ENCODE measurements around the gene DACH1. TPM values are rescaled to one million over a fixed set of nuclear protein-coding genes. Genes with fewer than 3 reads are reported as not detected.

Gene DACH1
- polyA plus RNA-seq, 3 donors, result 0.03 to 0.69 (median 0.26) TPM

- H3K36me3 Mint-ChIP-seq, result no peaks in the 10 kb centered on the region
- no CpG with 5 or more reads among the region's 2 CpGs for WGBS (ENCODE audit: insufficient coverage)
- H3K4me1 Mint-ChIP-seq, result peaks cover 50% of the 10 kb centered on the region
- H3K27ac ChIP-seq (ENCODE audit: low read depth in 1 of 2, low read length in 2 of 2), result peak overlapping the region in 1 of 2 donors; percentile 60
- no peaks in the 10 kb centered on the region for H3K27me3 ChIP-seq (ENCODE audit: control insufficient read depth in 2 of 2, insufficient read depth in 2 of 2, low read length in 2 of 2)
- peak overlapping the region in 1 of 7 donors; percentile 46 for H3K27ac Mint-ChIP-seq
- H3K27me3 Mint-ChIP-seq (ENCODE audit: low read depth in 3 of 3), result no peaks in the 10 kb centered on the region
- H3K79me2 ChIP-seq (ENCODE audit: insufficient read depth, low read length), result peaks cover 27% of the 10 kb centered on the region
- H4K20me1 ChIP-seq (ENCODE audit: insufficient read depth, low read length), result no peaks in the 10 kb centered on the region
- intact Hi-C loops (cut with micrococcal nuclease), result no loop called here
- DNase-seq, result peak in 2 of 3 donors; percentile 10 to 27
- no peak overlapping the region for H3K4me3 Mint-ChIP-seq
- TF ChIP-seq, protein P1, sequence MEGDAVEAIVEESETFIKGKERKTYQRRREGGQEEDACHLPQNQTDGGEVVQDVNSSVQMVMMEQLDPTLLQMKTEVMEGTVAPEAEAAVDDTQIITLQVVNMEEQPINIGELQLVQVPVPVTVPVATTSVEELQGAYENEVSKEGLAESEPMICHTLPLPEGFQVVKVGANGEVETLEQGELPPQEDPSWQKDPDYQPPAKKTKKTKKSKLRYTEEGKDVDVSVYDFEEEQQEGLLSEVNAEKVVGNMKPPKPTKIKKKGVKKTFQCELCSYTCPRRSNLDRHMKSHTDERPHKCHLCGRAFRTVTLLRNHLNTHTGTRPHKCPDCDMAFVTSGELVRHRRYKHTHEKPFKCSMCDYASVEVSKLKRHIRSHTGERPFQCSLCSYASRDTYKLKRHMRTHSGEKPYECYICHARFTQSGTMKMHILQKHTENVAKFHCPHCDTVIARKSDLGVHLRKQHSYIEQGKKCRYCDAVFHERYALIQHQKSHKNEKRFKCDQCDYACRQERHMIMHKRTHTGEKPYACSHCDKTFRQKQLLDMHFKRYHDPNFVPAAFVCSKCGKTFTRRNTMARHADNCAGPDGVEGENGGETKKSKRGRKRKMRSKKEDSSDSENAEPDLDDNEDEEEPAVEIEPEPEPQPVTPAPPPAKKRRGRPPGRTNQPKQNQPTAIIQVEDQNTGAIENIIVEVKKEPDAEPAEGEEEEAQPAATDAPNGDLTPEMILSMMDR (IDR thresholded peaks at IDR 0.05), result no peak
- no peak overlapping the region for H3K9ac ChIP-seq (ENCODE audit: insufficient read depth, low read length, poor library complexity, severe bottlenecking)
- H3K4me3 ChIP-seq (replicated peaks in 1 of 3; ENCODE audit: low read depth in 2 of 3, low read length in 3 of 3), result no peak overlapping the region
- H3K4me1 ChIP-seq (ENCODE audit: control insufficient read depth in 1 of 2, insufficient read depth in 2 of 2, low read length in 2 of 2), result peaks cover 19 to 43% of the 10 kb centered on the region in 2 donors
- no peaks in the 10 kb centered on the region for H3K36me3 ChIP-seq (replicated peaks in 1 of 2; ENCODE audit: control insufficient read depth in 1 of 2, insufficient read depth in 2 of 2, low read length in 2 of 2)
- no peak overlapping the region for H2AFZ ChIP-seq (ENCODE audit: insufficient read depth, low read depth, low read length, poor library complexity, severe bottlenecking)
- peak overlapping the region; percentile 7 for H3K4me2 ChIP-seq (replicated peaks; ENCODE audit: extremely low read depth, low read length, poor library complexity, severe bottlenecking)
- H3K9me3 ChIP-seq (replicated peaks in 1 of 2; ENCODE audit: control insufficient read depth in 1 of 2, insufficient read depth in 1 of 2, low read length in 2 of 2), result no peaks in the 10 kb centered on the region
- H3K9me3 Mint-ChIP-seq, result no peaks in the 10 kb centered on the region
These were observed 63.9 kb downstream of the DACH1 start for GRCh38 chr13:71803066-71803465.

GRCh38 chr13:71801781-71802180, 65.2 kb downstream of the DACH1 start:
- Histone ChIP-seq H3K4me2 (replicated peaks; ENCODE audit: extremely low read depth, low read length, poor library complexity, severe bottlenecking) (no peak overlapping the region), H2AFZ (ENCODE audit: insufficient read depth, low read depth, low read length, poor library complexity, severe bottlenecking) (no peak overlapping the region), H3K27me3 (ENCODE audit: control insufficient read depth in 2 of 2, insufficient read depth in 2 of 2, low read length in 2 of 2) (no peaks in the 10 kb centered on the region), H4K20me1 (ENCODE audit: insufficient read depth, low read length) (no peaks in the 10 kb centered on the region), H3K9ac (ENCODE audit: insufficient read depth, low read length, poor library complexity, severe bottlenecking) (no peak overlapping the region), H3K36me3 (replicated peaks in 1 of 2; ENCODE audit: control insufficient read depth in 1 of 2, insufficient read depth in 2 of 2, low read length in 2 of 2) (no peaks in the 10 kb centered on the region), H3K4me1 (ENCODE audit: control insufficient read depth in 1 of 2, insufficient read depth in 2 of 2, low read length in 2 of 2) (peaks cover 22 to 48% of the 10 kb centered on the region in 2 donors), H3K79me2 (ENCODE audit: insufficient read depth, low read length) (peaks cover 27% of the 10 kb centered on the region), H3K9me3 (replicated peaks in 1 of 2; ENCODE audit: control insufficient read depth in 1 of 2, insufficient read depth in 1 of 2, low read length in 2 of 2) (no peaks in the 10 kb centered on the region), H3K27ac (ENCODE audit: low read depth in 1 of 2, low read length in 2 of 2) (peak overlapping the region in 1 of 2 donors; percentile 28), H3K4me3 (replicated peaks in 1 of 3; ENCODE audit: low read depth in 2 of 3, low read length in 3 of 3) (no peak overlapping the region)
- Mint-ChIP-seq H3K36me3 (no peaks in the 10 kb centered on the region), H3K9me3 (no peaks in the 10 kb centered on the region), H3K27me3 (ENCODE audit: low read depth in 3 of 3) (no peaks in the 10 kb centered on the region), H3K4me1 (peaks cover 55% of the 10 kb centered on the region), H3K27ac (no peak overlapping the region), H3K4me3 (peak overlapping the region in 1 of 2 donors; percentile 4)
- intact Hi-C loops (cut with micrococcal nuclease), result no loop called here
- 100% methylated on average over 1 of the region's 2 CpGs for WGBS (ENCODE audit: insufficient coverage)
- no peak for DNase-seq
- TF ChIP-seq, protein P1 (IDR thresholded peaks at IDR 0.05), result no peak

Data from CD14-positive monocyte (primary cell).